GM18858 (cell line): ENCODE results near the gene SIM2.

ENCODE experiments used
- ATAC-seq: cut with Tn5 transposase; IDR thresholded peaks from one replicate; pipeline ENCODE4 v1.9.1; 2021; ENCODE audit not compliant: unreplicated experiment

The SIM2 gene

GRCh38 chr21:36759348-36760083, 60.6 kb downstream of the SIM2 start:
- no peak for ATAC-seq

GRCh38 chr21:36761685-36762084, 62.8 kb downstream of the SIM2 start:
- no peak for ATAC-seq

GRCh38 chr21:36762642-36763041, 63.7 kb downstream of the SIM2 start:
- no peak for ATAC-seq

GRCh38 chr21:36763305-36763704, 64.4 kb downstream of the SIM2 start:
- ATAC-seq: no peak

- no peak for ATAC-seq
Observed at GRCh38 chr21:36765229-36765628, 66.3 kb downstream of the SIM2 start.

- no peak for ATAC-seq
Observed at GRCh38 chr21:36766511-36766910, 67.6 kb downstream of the SIM2 start.

- ATAC-seq: no peak
Observed at GRCh38 chr21:36767096-36767495, 68.2 kb downstream of the SIM2 start.

GRCh38 chr21:36768496-36768895, 69.6 kb downstream of the SIM2 start:
- ATAC-seq: no peak

GRCh38 chr21:36769051-36769839, 70.3 kb downstream of the SIM2 start:
- no peak for ATAC-seq

GRCh38 chr21:36773117-36773516, 74.2 kb downstream of the SIM2 start:
- no peak for ATAC-seq

GRCh38 chr21:36773995-36774394, 75.1 kb downstream of the SIM2 start:
- no peak for ATAC-seq

- ATAC-seq: no peak
Observed at GRCh38 chr21:36776981-36777617, 78.2 kb downstream of the SIM2 start.

- ATAC-seq: no peak
Observed at GRCh38 chr21:36780861-36781260, 81.9 kb downstream of the SIM2 start.

- ATAC-seq: no peak
Observed at GRCh38 chr21:36783612-36784374, 84.9 kb downstream of the SIM2 start.

- no peak for ATAC-seq
Observed at GRCh38 chr21:36784947-36785346, 86.0 kb downstream of the SIM2 start.

GRCh38 chr21:36785615-36786014, 86.7 kb downstream of the SIM2 start:
- no peak for ATAC-seq

- ATAC-seq: no peak
Observed at GRCh38 chr21:36786186-36786585, 87.3 kb downstream of the SIM2 start.

- ATAC-seq: no peak
Observed at GRCh38 chr21:36788120-36788638, 89.3 kb downstream of the SIM2 start.

GRCh38 chr21:36790616-36791015, 91.7 kb downstream of the SIM2 start:
- ATAC-seq: no peak

- ATAC-seq: no peak
Observed at GRCh38 chr21:36791180-36791579, 92.3 kb downstream of the SIM2 start.
